Esophagus squamous epithelium (tissue), 5 donors: ENCODE data around the gene SLCO2B1. TPM values are rescaled to one million over a fixed set of nuclear protein-coding genes. Genes with fewer than 3 reads are reported as not detected.

ENCODE experiments used
- DNase-seq: peaks from one replicate; lab custom pipeline; 2025; lab: John Stamatoyannopoulos, UW
- H3K27ac ChIP-seq, 4 donors: fragments of 200-600 bp; sonication (generic); one replicate each; pipeline ENCODE4 v1.5.1; 2016 to 2019; ENCODE audit warnings: mild to moderate bottlenecking in 1 of 4
- H3K27me3 ChIP-seq, 4 donors: fragments of 200-600 bp; sonication (generic); 1 replicate in 3 of 4; 2 replicates in 1 of 4; pipeline versions ENCODE4 v1.5.1 to v1.6.0; 2017 to 2021; ENCODE audit warnings: antibody characterized with exemption in 1 of 4
- H3K36me3 ChIP-seq, 3 donors: fragments of 200-600 bp; sonication (generic); one replicate each; pipeline ENCODE4 v1.5.1; 2016 to 2019
- H3K4me1 ChIP-seq, 3 donors: fragments of 200-600 bp; sonication (generic); one replicate each; pipeline ENCODE4 v1.5.1; 2017 to 2019
- H3K4me3 ChIP-seq, 4 donors: fragments of 200-600 bp; sonication (generic); 1 replicate in 3 of 4; 2 replicates in 1 of 4; pipeline ENCODE4 v1.5.1; 2016 to 2019; ENCODE audit warnings: mild to moderate bottlenecking in 2 of 4, moderate library complexity in 1 of 4
- H3K9me3 ChIP-seq, 3 donors: fragments of 200-600 bp; sonication (generic); one replicate each; pipeline ENCODE4 v1.5.1; 2016 to 2019
- POLR2A ChIP-seq, 4 donors: fragments of 450-650 bp; IDR thresholded peaks; one replicate each; pipeline ENCODE4 v1.6.1; 2017; ENCODE audit warnings: antibody characterized with exemption in 4 of 4, mild to moderate bottlenecking in 4 of 4, moderate library complexity in 3 of 4
- WGBS, 2 donors: methylation state at CpG; one replicate each; pipeline ENCODE4 v1.1.5; 2018; 5-methylcytosine and 5-hydroxymethylcytosine counted together
- intact Hi-C: fragments of 100-400 bp; cut with DNase I; formaldehyde crosslinking; loops from one replicate; pipeline ENCODE4 v1.15.0; 2022
- total RNA-seq, 4 donors: library from RNA; depleted of rRNA; stranded (reverse); fragments of >200 nt; gene quantifications; one replicate each; pipeline ENCODE4 v1.1.0, GENCODE V29; 2016
- TF ChIP-seq, protein P1 (sequence below), 6 experiments: fragments of 450-650 bp in 4 of 6; fragments of 200-600 bp in 2 of 6; sonication (generic) in 2 of 6; IDR thresholded peaks; one replicate each; pipeline ENCODE4 v1.5.1; 2016 to 2019; ENCODE audit warnings: antibody characterized with exemption in 6 of 6, mild to moderate bottlenecking in 4 of 6, moderate library complexity in 4 of 6
- donor health status: DM: yes; HTN: yes; CAD: no.

Gene SLCO2B1
- total RNA-seq, 4 donors from 2014 or later, result 3.6 to 35.7 (median 16.1) TPM

DNA sequence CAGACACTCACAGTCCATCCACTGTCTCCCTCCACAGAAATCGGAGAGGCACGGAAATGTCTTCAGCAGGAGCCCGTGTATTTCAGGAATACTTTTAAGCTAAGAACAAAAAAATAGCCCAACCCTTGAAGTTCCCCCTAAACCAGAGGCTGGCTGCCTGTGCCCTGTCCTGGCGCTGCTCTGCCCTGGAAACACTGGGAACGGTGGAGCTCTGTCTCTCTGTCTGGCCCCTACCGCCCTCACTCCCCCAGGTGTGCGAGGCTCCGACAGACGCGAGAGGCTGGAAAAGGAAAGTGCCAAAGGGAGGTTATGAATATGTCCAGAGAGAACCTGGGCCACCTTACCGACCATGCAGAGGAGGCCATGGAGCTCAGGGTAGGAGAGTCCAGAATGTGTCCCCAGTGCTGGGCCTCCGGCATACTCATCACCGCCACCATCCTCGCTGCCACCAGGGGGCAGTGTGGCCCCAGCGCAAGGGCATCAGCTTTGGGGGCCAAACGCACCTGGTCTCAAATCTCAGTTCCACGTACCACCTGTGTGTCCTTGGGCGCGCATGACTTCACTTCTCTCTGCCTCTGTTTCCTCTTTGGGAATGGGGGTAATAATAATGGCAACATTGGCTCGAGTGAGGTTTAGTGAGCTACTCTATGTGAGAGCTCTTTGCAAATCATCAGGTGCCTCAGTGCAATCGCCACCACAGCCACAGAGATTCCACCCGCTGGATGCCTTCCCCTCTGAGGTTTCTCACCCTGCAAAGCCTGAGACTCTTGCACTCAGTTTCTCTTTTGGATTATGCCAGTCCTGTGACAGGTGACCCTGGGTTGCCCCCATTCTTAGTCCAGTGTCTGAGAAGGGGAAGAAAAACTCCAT, 10.4 kb upstream of the SLCO2B1 start:
- no peak for TF ChIP-seq POLR2A (IDR thresholded peaks at IDR 0.05)
- TF ChIP-seq, protein P1, sequence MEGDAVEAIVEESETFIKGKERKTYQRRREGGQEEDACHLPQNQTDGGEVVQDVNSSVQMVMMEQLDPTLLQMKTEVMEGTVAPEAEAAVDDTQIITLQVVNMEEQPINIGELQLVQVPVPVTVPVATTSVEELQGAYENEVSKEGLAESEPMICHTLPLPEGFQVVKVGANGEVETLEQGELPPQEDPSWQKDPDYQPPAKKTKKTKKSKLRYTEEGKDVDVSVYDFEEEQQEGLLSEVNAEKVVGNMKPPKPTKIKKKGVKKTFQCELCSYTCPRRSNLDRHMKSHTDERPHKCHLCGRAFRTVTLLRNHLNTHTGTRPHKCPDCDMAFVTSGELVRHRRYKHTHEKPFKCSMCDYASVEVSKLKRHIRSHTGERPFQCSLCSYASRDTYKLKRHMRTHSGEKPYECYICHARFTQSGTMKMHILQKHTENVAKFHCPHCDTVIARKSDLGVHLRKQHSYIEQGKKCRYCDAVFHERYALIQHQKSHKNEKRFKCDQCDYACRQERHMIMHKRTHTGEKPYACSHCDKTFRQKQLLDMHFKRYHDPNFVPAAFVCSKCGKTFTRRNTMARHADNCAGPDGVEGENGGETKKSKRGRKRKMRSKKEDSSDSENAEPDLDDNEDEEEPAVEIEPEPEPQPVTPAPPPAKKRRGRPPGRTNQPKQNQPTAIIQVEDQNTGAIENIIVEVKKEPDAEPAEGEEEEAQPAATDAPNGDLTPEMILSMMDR (IDR thresholded peaks at IDR 0.05), result peak; percentile 78 to 94 (median 82)
- no peak overlapping the region for H3K4me3 ChIP-seq
- no peak for DNase-seq
- intact Hi-C loops, result loop anchor here (5.0 kb wide), 1 partner anchor 107 kb away; no protein-coding TSS in a partner anchor
- peaks cover 0 to 25% (median 4%) of the 10 kb centered on the region in 3 donors for H3K4me1 ChIP-seq
- no peaks in the 10 kb centered on the region for H3K9me3 ChIP-seq
- no peak overlapping the region for H3K27ac ChIP-seq
- 32 to 45% methylated on average over 10 to 19 of the region's 22 CpGs for WGBS, 2 donors
- no peaks in the 10 kb centered on the region for H3K36me3 ChIP-seq
- peaks cover 0 to 28% (median 0%) of the 10 kb centered on the region in 4 donors for H3K27me3 ChIP-seq

- no peak overlapping the region for H3K27ac ChIP-seq
- H3K9me3 ChIP-seq, result no peaks in the 10 kb centered on the region
- no peaks in the 10 kb centered on the region for H3K36me3 ChIP-seq
- peaks cover 0 to 25% (median 0%) of the 10 kb centered on the region in 4 donors for H3K27me3 ChIP-seq
- no peak for DNase-seq
- H3K4me1 ChIP-seq, result peaks cover 0 to 25% (median 4%) of the 10 kb centered on the region in 3 donors
- H3K4me3 ChIP-seq, result no peak overlapping the region
- TF ChIP-seq, protein P1 (IDR thresholded peaks at IDR 0.05), result no peak
- no peak for TF ChIP-seq POLR2A (IDR thresholded peaks at IDR 0.05)
- WGBS, 2 donors, result 43 to 53% methylated on average over 6 of the region's 6 CpGs
- intact Hi-C loops, result loop anchor here (5.0 kb wide), 1 partner anchor 106 kb away; no protein-coding TSS in a partner anchor
Observed at GRCh38 chr11:75141166-75141565, 9.7 kb upstream of the SLCO2B1 start.

- Histone ChIP-seq H3K4me1 (peaks cover 9 to 40% (median 11%) of the 10 kb centered on the region in 3 donors), H3K27ac (peak overlapping the region in 2 of 4 donors; percentile 19 to 42), H3K27me3 (peaks cover 0 to 8% (median 0%) of the 10 kb centered on the region in 4 donors), H3K4me3 (no peak overlapping the region), H3K36me3 (no peaks in the 10 kb centered on the region), H3K9me3 (no peaks in the 10 kb centered on the region)
- TF ChIP-seq, protein P1 (IDR thresholded peaks at IDR 0.05), result peak in 2 of 6 experiments; percentile 3 to 12
- no peak for TF ChIP-seq POLR2A (IDR thresholded peaks at IDR 0.05)
- WGBS, 2 donors, result 48 to 64% methylated on average over 6 to 7 of the region's 10 CpGs
- no peak for DNase-seq
- intact Hi-C loops, result loop anchor here (5.0 kb wide), 1 partner anchor 104 kb away; no protein-coding TSS in a partner anchor
Observed at GRCh38 chr11:75142714-75143419, 8.0 kb upstream of the SLCO2B1 start.

DNA sequence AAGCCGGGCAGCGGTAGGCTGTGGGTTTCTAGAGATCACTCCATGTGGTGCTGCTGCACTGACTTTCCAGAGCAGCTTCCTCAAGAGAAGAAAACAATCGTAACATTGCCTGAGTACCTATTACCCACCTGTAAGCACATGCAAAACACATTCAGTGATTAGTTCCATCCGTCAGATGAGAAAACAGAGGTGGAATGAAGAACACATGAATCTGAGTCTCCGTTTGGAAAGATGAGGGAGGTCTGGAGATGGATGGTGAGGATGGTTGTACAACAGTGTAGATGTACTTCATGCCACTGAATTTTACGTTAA, 7.5 kb upstream of the SLCO2B1 start:
- H3K36me3 ChIP-seq, result no peaks in the 10 kb centered on the region
- no peak for DNase-seq
- H3K4me1 ChIP-seq, result peaks cover 10 to 45% (median 15%) of the 10 kb centered on the region in 3 donors
- 28 to 68% methylated on average over 4 of the region's 6 CpGs for WGBS, 2 donors
- peak overlapping the region in 1 of 4 donors; percentile 42 for H3K27ac ChIP-seq
- H3K27me3 ChIP-seq, result peaks cover 0 to 3% (median 0%) of the 10 kb centered on the region in 4 donors
- no peak overlapping the region for H3K4me3 ChIP-seq
- no peaks in the 10 kb centered on the region for H3K9me3 ChIP-seq
- TF ChIP-seq POLR2A (IDR thresholded peaks at IDR 0.05), result no peak
- TF ChIP-seq, protein P1 (IDR thresholded peaks at IDR 0.05), result no peak
- intact Hi-C loops, result loop anchor here (5.0 kb wide), 1 partner anchor 104 kb away; no protein-coding TSS in a partner anchor
